ENCODE data around the gene KCNAB1.
A peak's percentile ranks its signal among the peaks of the same experiment; 100 is the strongest.

Gene KCNAB1

DNA sequence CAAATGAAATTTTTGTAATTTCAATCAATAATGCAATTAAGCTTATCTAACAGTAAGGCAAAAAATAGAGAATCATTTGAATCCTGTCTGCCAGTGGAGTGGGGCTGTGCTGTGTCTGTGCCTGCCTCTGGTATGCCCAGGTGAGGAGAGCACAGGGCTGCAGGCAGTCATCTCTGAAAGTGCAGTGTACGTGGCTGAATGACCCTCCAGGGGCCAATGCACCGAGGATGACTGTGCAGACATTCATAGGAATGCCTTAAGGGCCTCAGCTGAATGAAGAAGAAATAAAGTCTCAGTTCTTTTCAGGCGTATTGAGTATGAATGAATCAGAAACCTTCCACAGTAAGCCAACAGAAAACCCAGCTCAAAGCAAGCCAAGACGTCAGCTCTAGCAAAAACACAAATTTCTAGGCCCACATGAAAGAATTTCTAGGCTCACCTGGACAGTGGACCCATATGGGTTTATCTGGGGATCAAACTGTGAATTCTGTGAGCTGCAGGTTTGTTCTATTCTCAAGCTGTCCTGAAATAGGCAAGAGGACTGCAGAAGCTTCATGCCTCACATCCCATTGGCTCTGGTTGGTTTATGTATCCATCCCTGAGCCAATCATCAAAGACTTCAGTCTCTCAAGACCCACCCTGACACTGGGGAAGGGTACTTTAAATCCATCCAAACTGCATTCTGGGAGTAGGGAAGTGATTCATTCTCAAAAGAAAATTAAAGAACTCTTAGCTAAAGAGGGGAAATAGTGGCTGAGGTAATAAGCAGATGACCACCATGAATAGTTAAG lies 311.2 kb downstream of the KCNAB1 start:
- H3K4me3 Mint-ChIP-seq = no peak overlapping the region
- H3K36me3 Mint-ChIP-seq (ENCODE audit: low read depth) = no peaks in the 10 kb centered on the region
- H3K9me3 Mint-ChIP-seq = no peaks in the 10 kb centered on the region
- DNase-seq (no peak), ATAC-seq (no peak)
- no peak overlapping the region for H3K27ac Mint-ChIP-seq
- H3K27me3 Mint-ChIP-seq = peaks cover 13% of the 10 kb centered on the region
- no peaks in the 10 kb centered on the region for H3K4me1 Mint-ChIP-seq

DNA sequence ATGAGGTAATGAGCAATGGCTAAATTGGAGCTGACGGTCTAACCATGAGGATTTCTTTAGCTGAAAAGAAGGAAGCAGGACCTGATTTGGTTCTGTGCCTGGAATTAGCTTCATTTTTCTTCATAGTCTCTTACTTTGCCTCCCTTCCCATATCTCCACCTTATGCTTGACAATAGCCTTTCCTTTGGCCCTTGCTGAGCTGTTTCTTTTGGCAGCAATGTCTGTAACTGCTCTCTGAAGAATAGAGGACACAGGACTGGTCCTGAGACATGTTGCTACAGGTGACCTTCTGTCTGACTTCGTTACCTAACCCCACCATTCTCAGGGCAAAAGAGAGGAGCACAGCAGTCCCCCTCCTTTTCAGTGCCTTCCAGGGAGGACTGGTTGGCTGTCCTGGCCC lies 312.2 kb downstream of the KCNAB1 start:
- Mint-ChIP-seq H3K4me3 (no peak overlapping the region), H3K9me3 (no peaks in the 10 kb centered on the region), H3K27me3 (peaks cover 14% of the 10 kb centered on the region), H3K4me1 (no peaks in the 10 kb centered on the region), H3K36me3 (ENCODE audit: low read depth) (no peaks in the 10 kb centered on the region), H3K27ac (no peak overlapping the region)
- DNase-seq (no peak), ATAC-seq (no peak)

DNA sequence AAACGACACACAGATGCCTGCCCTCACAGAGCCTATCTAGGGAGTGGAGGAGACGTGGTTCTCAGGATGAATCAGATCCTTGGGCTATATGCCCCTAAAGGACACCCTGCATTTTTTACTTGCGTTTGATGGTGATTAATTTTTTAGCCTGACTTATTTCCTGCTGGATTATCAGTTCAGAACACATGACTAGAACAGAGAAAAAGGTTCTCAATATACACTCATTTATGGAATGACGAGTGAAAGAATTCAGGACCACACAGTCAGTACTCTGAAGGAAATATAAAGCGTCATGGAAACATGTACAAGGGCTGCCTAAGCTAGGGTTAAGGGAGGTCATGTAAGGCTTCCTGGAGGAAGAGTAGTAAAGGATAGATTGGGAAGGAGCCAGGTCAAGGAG lies 312.8 kb downstream of the KCNAB1 start:
- ATAC-seq = no peak
- Mint-ChIP-seq H3K27ac (no peak overlapping the region), H3K4me3 (no peak overlapping the region), H3K9me3 (no peaks in the 10 kb centered on the region), H3K27me3 (peaks cover 14% of the 10 kb centered on the region), H3K4me1 (no peaks in the 10 kb centered on the region), H3K36me3 (ENCODE audit: low read depth) (no peaks in the 10 kb centered on the region)
- no peak for DNase-seq

DNA sequence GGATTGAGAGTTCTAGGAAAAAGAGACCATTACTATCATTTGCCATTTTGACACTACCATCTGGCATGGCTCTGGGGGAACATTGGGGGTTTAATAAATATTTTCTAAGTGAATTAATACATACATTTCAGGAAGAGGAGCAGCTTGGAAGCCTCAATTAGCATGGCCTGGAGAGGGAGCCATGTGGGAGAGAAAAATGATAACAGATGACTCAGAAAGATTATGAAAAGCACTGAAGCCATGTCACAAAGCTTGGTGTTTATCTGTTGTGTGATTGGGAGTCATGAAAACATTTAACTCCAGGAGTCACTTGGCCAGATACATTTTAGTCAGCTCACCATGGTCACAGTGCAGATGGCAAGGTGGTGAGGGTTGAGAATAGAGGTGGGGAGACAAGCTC lies 313.5 kb downstream of the KCNAB1 start:
- DNase-seq = no peak
- Mint-ChIP-seq H3K27ac (no peak overlapping the region), H3K4me3 (no peak overlapping the region), H3K36me3 (ENCODE audit: low read depth) (no peaks in the 10 kb centered on the region), H3K9me3 (no peaks in the 10 kb centered on the region), H3K4me1 (no peaks in the 10 kb centered on the region), H3K27me3 (peaks cover 14% of the 10 kb centered on the region)
- no peak for ATAC-seq

DNA sequence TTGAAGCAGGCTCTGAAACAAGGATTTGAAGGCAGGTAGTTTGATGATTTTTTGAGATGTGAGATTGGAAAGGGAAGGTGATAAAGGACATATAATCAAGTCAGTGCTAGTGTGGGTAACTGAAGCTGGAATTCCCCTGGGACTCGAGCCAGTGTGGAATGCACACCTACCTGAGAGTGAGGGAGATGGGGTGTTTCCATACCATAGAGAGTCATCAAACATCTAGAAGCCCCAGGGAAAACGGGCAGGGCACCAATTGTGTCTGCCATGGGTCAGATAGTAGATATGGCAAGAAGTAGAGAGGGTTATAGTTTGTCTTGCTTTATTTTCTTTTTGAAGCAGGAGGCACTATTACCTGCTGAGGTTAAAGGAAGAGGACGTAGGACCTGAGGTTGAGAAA lies 314.5 kb downstream of the KCNAB1 start:
- no peaks in the 10 kb centered on the region for H3K4me1 Mint-ChIP-seq
- no peaks in the 10 kb centered on the region for H3K9me3 Mint-ChIP-seq
- H3K27me3 Mint-ChIP-seq = peaks cover 14% of the 10 kb centered on the region
- no peak overlapping the region for H3K4me3 Mint-ChIP-seq
- no peak overlapping the region for H3K27ac Mint-ChIP-seq
- H3K36me3 Mint-ChIP-seq (ENCODE audit: low read depth) = no peaks in the 10 kb centered on the region
- DNase-seq (no peak), ATAC-seq (no peak)

DNA sequence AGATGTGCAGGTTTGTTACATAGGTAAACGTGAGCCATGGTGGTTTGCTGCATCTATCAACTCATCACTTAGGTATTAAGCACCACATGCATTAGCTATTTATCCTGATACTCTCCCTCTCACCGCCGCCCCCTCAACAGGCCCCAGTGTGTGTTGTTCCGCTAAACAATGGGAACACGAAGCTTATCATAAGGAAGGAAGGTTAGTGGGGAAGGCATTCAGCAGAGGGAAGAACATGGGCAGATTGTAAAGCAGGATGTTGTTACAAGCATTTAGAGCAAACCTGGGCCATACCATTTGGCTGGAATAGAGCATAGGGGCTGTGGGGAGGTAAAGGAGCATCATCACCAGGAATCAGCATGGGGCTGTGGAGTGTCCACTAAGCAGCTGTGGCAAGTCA lies 322.7 kb downstream of the KCNAB1 start:
- no peaks in the 10 kb centered on the region for H3K36me3 Mint-ChIP-seq (ENCODE audit: low read depth)
- peaks cover 2% of the 10 kb centered on the region for H3K27me3 Mint-ChIP-seq
- no peaks in the 10 kb centered on the region for H3K9me3 Mint-ChIP-seq
- ATAC-seq = no peak
- DNase-seq = no peak
- H3K27ac Mint-ChIP-seq = no peak overlapping the region
- no peak overlapping the region for H3K4me3 Mint-ChIP-seq
- H3K4me1 Mint-ChIP-seq = no peaks in the 10 kb centered on the region

DNA sequence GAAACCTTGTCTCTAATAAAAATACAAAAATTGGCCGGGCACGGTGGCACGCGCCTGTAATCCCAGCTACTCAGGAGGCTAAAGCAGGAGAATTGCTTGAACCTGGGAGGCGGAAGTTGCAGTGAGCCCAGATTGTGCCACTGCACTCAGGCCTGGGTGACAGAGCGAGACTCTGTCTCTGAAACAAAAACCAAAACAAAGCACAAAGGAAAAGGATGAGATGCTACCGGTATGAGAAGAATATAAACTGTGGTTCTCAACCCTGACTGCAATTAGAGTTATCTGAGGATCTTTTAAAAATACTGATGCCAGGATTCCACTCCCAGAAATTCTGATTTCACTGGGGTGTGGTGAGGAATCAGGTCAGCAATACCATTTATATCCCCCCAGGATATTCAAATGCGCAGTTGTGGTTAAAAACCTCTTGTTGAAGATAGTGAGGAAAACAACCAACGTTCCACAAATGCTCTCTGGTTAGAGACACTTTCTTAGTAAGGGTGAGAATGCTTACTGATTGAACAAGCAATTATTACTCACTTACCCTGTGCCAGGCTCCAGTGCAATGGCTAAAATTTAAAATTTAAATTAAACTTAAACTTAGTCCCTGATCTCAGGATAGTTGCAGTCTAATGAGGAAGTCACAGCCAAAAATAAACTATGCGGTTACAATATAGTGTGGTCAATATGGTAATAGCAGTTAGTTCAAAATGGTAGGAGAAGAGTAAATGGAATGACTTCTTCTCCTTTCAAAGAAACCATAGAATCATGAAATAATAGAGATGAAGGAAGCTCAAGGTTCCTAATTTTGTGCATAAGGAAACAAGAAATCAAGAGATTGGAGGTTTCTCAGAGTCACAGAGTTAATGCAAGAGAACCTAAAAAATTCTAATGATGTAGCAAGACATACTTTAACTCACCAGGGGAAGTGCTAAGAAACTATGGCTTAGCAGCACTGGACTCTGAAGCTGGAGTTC lies 325.0 kb downstream of the KCNAB1 start:
- H3K27me3 Mint-ChIP-seq = peaks cover 2% of the 10 kb centered on the region
- ATAC-seq (no peak), DNase-seq (no peak)
- H3K27ac Mint-ChIP-seq = no peak overlapping the region
- H3K4me3 Mint-ChIP-seq = no peak overlapping the region
- no peaks in the 10 kb centered on the region for H3K4me1 Mint-ChIP-seq
- H3K9me3 Mint-ChIP-seq = no peaks in the 10 kb centered on the region
- no peaks in the 10 kb centered on the region for H3K36me3 Mint-ChIP-seq (ENCODE audit: low read depth)

DNA sequence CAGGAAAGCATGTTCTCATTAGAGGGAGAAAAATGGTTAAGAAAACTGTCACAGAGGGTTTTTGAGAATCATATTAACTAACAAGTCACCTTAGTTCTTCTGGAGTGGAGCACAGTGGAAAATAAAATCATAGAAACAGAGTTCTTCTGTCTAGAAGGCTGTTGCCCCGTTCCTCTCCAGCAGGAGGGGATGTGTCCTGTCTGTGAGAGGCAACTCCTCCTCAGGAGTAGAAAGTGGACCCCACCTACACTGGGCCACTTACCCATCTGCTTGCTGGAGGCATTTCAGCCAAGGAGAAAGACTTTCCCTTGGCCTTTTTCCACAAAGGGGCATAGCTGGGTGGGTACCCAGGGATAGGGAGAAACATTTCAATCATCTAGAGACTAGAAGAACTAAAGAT lies 327.9 kb downstream of the KCNAB1 start:
- Mint-ChIP-seq H3K9me3 (no peaks in the 10 kb centered on the region), H3K36me3 (ENCODE audit: low read depth) (no peaks in the 10 kb centered on the region), H3K27ac (no peak overlapping the region), H3K4me1 (no peaks in the 10 kb centered on the region), H3K27me3 (peaks cover 2% of the 10 kb centered on the region), H3K4me3 (no peak overlapping the region)
- DNase-seq (peak; percentile 11), ATAC-seq (peak; percentile 61)

DNA sequence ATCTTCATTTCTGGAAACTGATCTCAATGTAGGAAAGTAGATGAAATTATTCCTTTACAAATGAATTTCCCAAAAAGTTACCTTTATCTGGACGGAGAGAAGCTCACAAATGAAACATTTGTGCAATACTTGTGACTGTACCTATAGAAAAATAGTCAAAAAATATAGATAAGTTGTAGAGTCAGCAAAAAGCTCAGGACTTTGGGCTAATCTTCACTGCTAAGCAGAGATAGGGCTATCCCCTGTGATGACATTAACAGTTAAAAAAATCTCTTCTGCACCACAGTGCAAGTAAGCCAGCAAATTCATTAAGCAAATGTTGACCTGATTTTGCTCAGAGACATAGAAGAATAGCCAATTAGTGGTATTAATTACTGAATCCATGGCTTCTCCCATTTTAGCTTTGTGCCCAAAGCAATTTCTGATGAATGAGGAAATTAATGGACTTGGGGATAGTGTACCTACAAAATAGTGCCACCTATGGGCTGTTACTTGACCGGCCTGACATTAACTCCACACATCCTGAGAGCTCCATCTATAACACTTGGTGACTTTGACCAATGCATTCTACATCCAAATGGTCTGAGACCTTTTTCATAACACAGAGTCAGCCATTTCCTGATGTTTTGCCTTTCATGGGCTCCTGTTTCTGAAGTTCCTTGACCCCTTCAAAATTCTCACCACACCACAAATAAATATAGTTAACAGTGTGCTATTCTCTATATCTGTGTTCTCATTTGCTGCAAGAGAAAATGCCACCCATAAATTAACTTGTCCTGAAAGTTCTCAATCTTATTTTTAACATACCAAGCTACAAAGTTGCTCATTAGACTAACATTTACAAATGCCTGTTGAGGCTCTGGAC lies 329.6 kb downstream of the KCNAB1 start:
- Mint-ChIP-seq H3K36me3 (ENCODE audit: low read depth) (no peaks in the 10 kb centered on the region), H3K27ac (no peak overlapping the region), H3K27me3 (peaks cover 2% of the 10 kb centered on the region), H3K9me3 (no peaks in the 10 kb centered on the region), H3K4me3 (no peak overlapping the region), H3K4me1 (no peaks in the 10 kb centered on the region)
- DNase-seq (no peak), ATAC-seq (peak; percentile 57)

DNA sequence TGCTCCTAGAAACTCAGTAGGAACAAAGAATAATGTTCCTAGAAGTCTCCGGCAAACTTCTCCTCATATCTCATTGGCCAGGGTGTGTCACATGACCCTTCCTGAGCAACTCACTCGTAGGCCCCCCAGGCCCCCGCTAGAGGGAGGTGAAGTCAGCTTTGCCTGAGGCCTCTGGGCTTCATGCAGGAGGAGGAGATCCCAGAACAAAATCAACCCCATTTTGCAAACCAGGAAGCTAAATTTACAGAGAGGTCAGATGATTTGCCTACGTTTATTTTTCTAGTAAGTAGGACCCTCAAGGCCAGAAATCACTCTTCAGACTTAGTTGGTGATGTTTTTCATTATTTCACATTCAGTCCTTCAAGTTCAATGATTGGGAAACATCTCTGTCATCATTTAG lies 335.5 kb downstream of the KCNAB1 start:
- no peak for ATAC-seq
- no peaks in the 10 kb centered on the region for H3K9me3 Mint-ChIP-seq
- no peaks in the 10 kb centered on the region for H3K36me3 Mint-ChIP-seq (ENCODE audit: low read depth)
- H3K27ac Mint-ChIP-seq = no peak overlapping the region
- DNase-seq = no peak
- H3K27me3 Mint-ChIP-seq = no peaks in the 10 kb centered on the region
- no peak overlapping the region for H3K4me3 Mint-ChIP-seq
- no peaks in the 10 kb centered on the region for H3K4me1 Mint-ChIP-seq

DNA sequence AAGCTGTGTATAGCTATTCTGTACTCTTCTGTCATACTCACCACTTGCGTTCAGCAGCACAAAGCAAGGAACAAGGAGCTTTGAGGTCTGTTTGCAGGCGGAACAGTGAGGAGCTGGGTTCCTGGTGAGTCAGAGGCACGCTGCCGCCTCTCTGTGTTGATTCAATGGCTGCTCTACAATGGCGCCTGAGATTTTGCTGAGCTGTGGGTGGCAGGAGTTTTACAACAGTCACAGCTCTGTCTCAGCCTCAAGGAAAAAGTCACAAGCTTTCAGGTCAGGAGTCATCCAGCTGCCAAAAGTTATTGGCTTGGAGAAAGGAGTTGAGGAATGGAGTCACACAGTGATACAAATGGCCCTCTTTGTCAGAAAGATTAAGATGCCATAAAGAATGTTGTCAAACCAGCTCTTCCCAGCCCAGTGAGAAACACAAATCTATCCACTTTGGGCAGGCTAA lies 336.4 kb downstream of the KCNAB1 start:
- no peak for DNase-seq
- H3K4me3 Mint-ChIP-seq = no peak overlapping the region
- ATAC-seq = no peak

DNA sequence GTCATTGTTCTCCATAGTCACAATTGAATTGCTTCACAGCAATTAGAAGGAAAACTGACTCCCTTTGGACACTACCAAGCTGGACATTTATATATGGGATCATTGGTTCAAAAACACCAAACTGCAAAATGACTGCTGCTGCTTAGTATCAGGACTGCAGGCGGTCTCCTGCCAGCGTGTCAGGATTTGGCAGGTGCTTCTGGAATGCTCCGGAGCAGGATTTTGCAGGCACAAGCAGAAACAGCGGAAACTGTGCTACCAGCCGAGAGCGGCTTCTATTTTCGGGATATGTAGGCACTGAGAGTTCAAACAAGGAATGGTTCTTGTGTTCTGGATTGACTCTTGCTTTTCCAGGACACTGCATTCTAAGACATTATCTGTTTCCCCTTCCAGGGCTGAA lies 339.1 kb downstream of the KCNAB1 start:
- Mint-ChIP-seq H3K27ac (no peak overlapping the region), H3K9me3 (no peaks in the 10 kb centered on the region), H3K4me3 (no peak overlapping the region), H3K27me3 (no peaks in the 10 kb centered on the region), H3K4me1 (no peaks in the 10 kb centered on the region), H3K36me3 (ENCODE audit: low read depth) (no peaks in the 10 kb centered on the region)
- no peak for DNase-seq
- no peak for ATAC-seq

More for the DNA sequence above, 336.4 kb downstream of the KCNAB1 start:
- Mint-ChIP-seq H3K4me1 (no peaks in the 10 kb centered on the region), H3K9me3 (no peaks in the 10 kb centered on the region), H3K27ac (no peak overlapping the region), H3K27me3 (no peaks in the 10 kb centered on the region), H3K36me3 (ENCODE audit: low read depth) (no peaks in the 10 kb centered on the region)

DNA sequence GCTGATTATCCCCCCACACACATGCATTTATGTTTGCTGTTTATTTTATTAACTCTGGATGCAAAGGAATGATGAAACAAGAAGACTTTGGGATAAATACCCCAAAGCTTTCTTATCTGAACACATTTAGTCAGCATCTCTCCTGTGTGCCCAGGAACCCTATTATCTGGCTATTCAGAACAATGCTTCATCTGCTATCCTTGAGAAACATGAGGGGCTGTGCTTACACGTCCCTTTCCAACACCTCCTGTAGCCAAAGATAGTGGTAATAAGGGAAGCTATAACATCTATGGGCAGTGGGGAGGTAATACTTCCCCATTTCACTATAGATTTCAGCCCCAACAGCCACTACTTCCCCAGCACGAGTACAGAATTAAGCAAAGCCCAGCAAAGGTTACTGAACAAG lies 339.8 kb downstream of the KCNAB1 start:
- ATAC-seq (no peak), DNase-seq (no peak)
- Mint-ChIP-seq H3K27me3 (no peaks in the 10 kb centered on the region), H3K9me3 (no peaks in the 10 kb centered on the region), H3K4me3 (no peak overlapping the region), H3K4me1 (no peaks in the 10 kb centered on the region), H3K27ac (no peak overlapping the region), H3K36me3 (ENCODE audit: low read depth) (no peaks in the 10 kb centered on the region)

DNA sequence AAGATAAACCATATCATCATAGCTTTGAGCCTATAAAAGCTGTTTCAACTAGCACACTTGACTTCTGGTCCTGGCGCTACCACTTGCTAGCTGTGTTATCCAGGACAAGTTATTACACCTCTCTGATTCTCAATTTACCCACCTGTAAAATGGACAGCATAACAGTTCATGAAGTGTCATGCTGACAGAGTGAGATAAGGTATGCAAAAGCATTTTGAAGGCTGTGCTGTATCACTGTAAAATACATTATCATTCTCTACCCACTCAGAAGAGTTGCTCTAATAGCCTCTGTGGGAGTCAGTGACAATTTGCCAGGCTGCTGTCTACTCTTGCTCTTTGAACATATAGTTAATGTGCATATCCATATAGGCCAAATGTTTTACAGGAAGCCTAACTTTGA lies 341.5 kb downstream of the KCNAB1 start:
- Mint-ChIP-seq H3K36me3 (ENCODE audit: low read depth) (no peaks in the 10 kb centered on the region), H3K4me3 (no peak overlapping the region), H3K27me3 (no peaks in the 10 kb centered on the region), H3K27ac (no peak overlapping the region), H3K9me3 (no peaks in the 10 kb centered on the region), H3K4me1 (no peaks in the 10 kb centered on the region)
- ATAC-seq (no peak), DNase-seq (no peak)

Data from activated naive CD8-positive, alpha-beta T cell treated with anti-CD3 and anti-CD28 coated beads, Interleukin-2, amount 50 U/mL, for 24 hours (primary cell).